GM21526 (cell line): ENCODE measurements around the gene IRF2BP1.
"Not testable (repeated sequence)": the region's sequence is repeated elsewhere in the genome, so short reads cannot be mapped to it uniquely, and the experiment has no call there.

Source experiments
- ATAC-seq: cut with Tn5 transposase; IDR thresholded peaks from one replicate; pipeline ENCODE4 v1.9.1; 2021; ENCODE audit warnings: moderate library complexity; ENCODE audit not compliant: unreplicated experiment, low FRiP score

Gene IRF2BP1

GRCh38 chr19:45882652-45883585, 3.0 kb downstream of the IRF2BP1 start:
- no peak for ATAC-seq

- ATAC-seq, result no peak
Observed at GRCh38 chr19:45881909-45882528, 3.9 kb downstream of the IRF2BP1 start.

GRCh38 chr19:45881082-45881908, 4.6 kb downstream of the IRF2BP1 start:
- no peak for ATAC-seq

- no peak for ATAC-seq
Observed at GRCh38 chr19:45879971-45880370, 6.0 kb downstream of the IRF2BP1 start.

GRCh38 chr19:45879055-45879454, 6.9 kb downstream of the IRF2BP1 start:
- ATAC-seq, result no peak

- ATAC-seq, result no peak
Observed at GRCh38 chr19:45878043-45878794, 7.7 kb downstream of the IRF2BP1 start.

- no peak for ATAC-seq
Observed at GRCh38 chr19:45876411-45877197, 9.3 kb downstream of the IRF2BP1 start.

GRCh38 chr19:45876161-45876410, 9.9 kb downstream of the IRF2BP1 start:
- ATAC-seq, result no peak

GRCh38 chr19:45874620-45874966, 11.3 kb downstream of the IRF2BP1 start:
- ATAC-seq, result no peak

GRCh38 chr19:45873219-45873772, 12.6 kb downstream of the IRF2BP1 start:
- ATAC-seq, result no peak

GRCh38 chr19:45872095-45872919, 13.6 kb downstream of the IRF2BP1 start:
- no peak for ATAC-seq

GRCh38 chr19:45870798-45871197, 15.1 kb downstream of the IRF2BP1 start:
- no peak for ATAC-seq

GRCh38 chr19:45867241-45867640, 18.7 kb downstream of the IRF2BP1 start:
- not testable (repeated sequence) for ATAC-seq

GRCh38 chr19:45866400-45867176, 19.4 kb downstream of the IRF2BP1 start:
- ATAC-seq, result no peak

- no peak for ATAC-seq
Observed at GRCh38 chr19:45865269-45865948, 20.5 kb downstream of the IRF2BP1 start.

GRCh38 chr19:45864629-45865082, 21.3 kb downstream of the IRF2BP1 start:
- no peak for ATAC-seq
